PFSK-1 (cell line): Measurements from ENCODE around the gene STK39.

Experiments
- FOXP2 ChIP-seq: optimal IDR thresholded peaks from 2 replicates; pipeline ENCODE3; 2011; ENCODE audit warnings: borderline replicate concordance, control low read depth, inconsistent platforms; ENCODE audit not compliant: insufficient read depth; ENCODE audit errors: extremely low read length, extremely low read depth
- POLR2AphosphoS5 ChIP-seq: IDR thresholded peaks from 2 replicates; pipeline ENCODE4 v1.6.1; 2012; ENCODE audit warnings: low read depth, mild to moderate bottlenecking, control low read depth, low read length, moderate library complexity
- SIN3A ChIP-seq: IDR thresholded peaks from 2 replicates; pipeline ENCODE4 v1.6.1; 2012; ENCODE audit warnings: mild to moderate bottlenecking, low read length, moderate library complexity, borderline replicate concordance; ENCODE audit not compliant: insufficient read depth
- TAF1 ChIP-seq: IDR thresholded peaks from 2 replicates; pipeline ENCODE4 v1.6.1; 2012; ENCODE audit warnings: low read length, control low read depth, borderline replicate concordance; ENCODE audit not compliant: insufficient read depth
- TF ChIP-seq, protein P1 (sequence below), 2 experiments: IDR thresholded peaks; 2 replicates each; pipeline versions ENCODE4 v1.6.1 to v1.8.0; 2011 to 2012; ENCODE audit warnings: low read depth in 2 of 2, low read length in 2 of 2, control low read depth in 1 of 2, inconsistent platforms in 1 of 2, mild to moderate bottlenecking in 1 of 2, moderate library complexity in 1 of 2; ENCODE audit not compliant: insufficient read depth in 1 of 2

Gene STK39

GRCh38 chr2:168053676-168054075 is 193.7 kb downstream of the STK39 start:
- TF ChIP-seq POLR2AphosphoS5 (no peak), TAF1 (no peak), SIN3A (no peak), FOXP2 (no peak)
- TF ChIP-seq, protein P1, sequence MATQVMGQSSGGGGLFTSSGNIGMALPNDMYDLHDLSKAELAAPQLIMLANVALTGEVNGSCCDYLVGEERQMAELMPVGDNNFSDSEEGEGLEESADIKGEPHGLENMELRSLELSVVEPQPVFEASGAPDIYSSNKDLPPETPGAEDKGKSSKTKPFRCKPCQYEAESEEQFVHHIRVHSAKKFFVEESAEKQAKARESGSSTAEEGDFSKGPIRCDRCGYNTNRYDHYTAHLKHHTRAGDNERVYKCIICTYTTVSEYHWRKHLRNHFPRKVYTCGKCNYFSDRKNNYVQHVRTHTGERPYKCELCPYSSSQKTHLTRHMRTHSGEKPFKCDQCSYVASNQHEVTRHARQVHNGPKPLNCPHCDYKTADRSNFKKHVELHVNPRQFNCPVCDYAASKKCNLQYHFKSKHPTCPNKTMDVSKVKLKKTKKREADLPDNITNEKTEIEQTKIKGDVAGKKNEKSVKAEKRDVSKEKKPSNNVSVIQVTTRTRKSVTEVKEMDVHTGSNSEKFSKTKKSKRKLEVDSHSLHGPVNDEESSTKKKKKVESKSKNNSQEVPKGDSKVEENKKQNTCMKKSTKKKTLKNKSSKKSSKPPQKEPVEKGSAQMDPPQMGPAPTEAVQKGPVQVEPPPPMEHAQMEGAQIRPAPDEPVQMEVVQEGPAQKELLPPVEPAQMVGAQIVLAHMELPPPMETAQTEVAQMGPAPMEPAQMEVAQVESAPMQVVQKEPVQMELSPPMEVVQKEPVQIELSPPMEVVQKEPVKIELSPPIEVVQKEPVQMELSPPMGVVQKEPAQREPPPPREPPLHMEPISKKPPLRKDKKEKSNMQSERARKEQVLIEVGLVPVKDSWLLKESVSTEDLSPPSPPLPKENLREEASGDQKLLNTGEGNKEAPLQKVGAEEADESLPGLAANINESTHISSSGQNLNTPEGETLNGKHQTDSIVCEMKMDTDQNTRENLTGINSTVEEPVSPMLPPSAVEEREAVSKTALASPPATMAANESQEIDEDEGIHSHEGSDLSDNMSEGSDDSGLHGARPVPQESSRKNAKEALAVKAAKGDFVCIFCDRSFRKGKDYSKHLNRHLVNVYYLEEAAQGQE (IDR thresholded peaks at IDR 0.05; ENCODE audit: insufficient read depth in 1 of 2, low read depth in 2 of 2, low read length in 2 of 2): no peak

GRCh38 chr2:168052773-168053172 is 194.6 kb downstream of the STK39 start:
- TF ChIP-seq, protein P1 (IDR thresholded peaks at IDR 0.05; ENCODE audit: insufficient read depth in 1 of 2, low read depth in 2 of 2, low read length in 2 of 2): no peak
- TF ChIP-seq TAF1 (no peak), SIN3A (no peak), FOXP2 (no peak), POLR2AphosphoS5 (no peak)

- TF ChIP-seq, protein P1 (IDR thresholded peaks at IDR 0.05; ENCODE audit: insufficient read depth in 1 of 2, low read depth in 2 of 2, low read length in 2 of 2): no peak
- TF ChIP-seq FOXP2: no peak
Observed at GRCh38 chr2:168050377-168050776, 197.0 kb downstream of the STK39 start.

DNA sequence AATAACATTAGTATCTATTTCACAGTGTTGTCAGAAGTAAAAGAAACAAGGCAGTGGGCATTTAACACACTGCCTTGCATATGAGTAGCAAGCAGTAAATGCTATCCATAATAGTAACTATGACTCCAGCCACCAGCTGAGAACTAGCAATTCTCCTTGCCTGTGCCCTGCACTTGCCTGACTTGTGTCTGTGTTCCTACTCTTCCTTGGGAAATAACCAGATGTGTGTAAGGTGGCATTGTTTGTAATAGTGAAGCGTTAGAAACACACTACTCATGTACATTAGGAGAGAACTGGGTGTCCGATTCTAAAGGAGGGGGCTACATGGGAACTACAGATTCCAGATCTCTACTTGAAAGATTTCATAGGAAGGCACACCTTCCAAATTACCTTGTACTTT is 197.8 kb downstream of the STK39 start:
- no peak for TF ChIP-seq TAF1
- TF ChIP-seq, protein P1 (IDR thresholded peaks at IDR 0.05; ENCODE audit: insufficient read depth in 1 of 2, low read depth in 2 of 2, low read length in 2 of 2): no peak
- no peak for TF ChIP-seq POLR2AphosphoS5
- TF ChIP-seq SIN3A: no peak
- no peak for TF ChIP-seq FOXP2

DNA sequence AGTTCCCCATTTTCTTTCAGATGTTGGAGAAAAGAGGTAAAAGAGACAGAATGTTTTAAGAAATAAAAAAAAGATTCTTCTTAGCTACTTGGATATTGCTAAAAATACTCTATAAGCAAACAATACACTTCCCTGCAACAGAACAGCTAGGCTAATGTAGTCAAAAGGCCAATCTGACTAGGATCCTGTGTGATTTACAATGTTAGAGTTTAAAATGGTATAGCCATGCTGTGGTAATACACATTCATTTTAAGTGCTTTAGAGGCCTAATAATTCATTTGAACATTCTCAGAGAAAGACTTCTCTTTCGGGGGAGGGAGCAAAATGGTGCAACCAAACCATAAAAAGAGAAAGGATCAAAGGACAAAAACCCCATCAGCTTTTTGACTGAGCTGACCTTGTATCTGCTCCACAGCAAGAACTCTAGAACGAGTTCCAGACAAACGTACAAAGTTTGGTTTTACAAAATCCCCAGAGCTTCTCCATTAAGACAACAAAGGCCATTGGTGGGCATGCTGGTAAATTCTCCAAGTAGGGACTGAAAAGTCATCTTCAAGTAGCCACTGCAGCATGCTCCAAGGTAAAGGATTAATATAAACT is 200.2 kb downstream of the STK39 start:
- TF ChIP-seq TAF1: no peak
- TF ChIP-seq POLR2AphosphoS5: no peak
- no peak for TF ChIP-seq SIN3A
- TF ChIP-seq FOXP2: no peak
- TF ChIP-seq, protein P1 (IDR thresholded peaks at IDR 0.05; ENCODE audit: insufficient read depth in 1 of 2, low read depth in 2 of 2, low read length in 2 of 2): no peak
